DMS 273 (cell line): ENCODE data around the gene TBC1D19.

Experiments
- DNase-seq: peaks from one replicate; lab custom pipeline; 2025; ENCODE audit not compliant: unreplicated experiment; lab: John Stamatoyannopoulos, UW

Gene TBC1D19

DNA sequence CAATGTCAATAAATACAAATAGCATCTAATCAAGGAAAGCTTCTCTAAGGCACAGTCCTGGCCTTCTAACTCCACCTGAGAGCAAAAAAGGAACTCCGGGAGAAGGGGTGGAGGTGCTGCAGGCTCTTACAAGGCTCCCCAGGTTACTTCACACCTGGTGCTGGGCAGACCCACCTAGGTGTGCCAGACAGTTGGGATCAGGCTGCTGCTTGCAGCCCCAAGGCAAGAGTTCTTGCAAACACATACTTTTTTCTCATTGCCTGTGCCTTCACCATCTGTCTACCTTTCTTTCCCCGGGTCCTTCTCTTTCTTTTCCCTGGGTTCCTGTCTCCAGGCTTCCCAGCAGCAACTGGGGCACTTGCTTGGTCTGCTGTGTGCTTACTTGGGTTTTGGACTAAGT, 195.3 kb downstream of the TBC1D19 start:
- DNase-seq: no peak

- DNase-seq: peak; percentile 73
Observed at GRCh38 chr4:26779674-26780073, 195.8 kb downstream of the TBC1D19 start.

DNA sequence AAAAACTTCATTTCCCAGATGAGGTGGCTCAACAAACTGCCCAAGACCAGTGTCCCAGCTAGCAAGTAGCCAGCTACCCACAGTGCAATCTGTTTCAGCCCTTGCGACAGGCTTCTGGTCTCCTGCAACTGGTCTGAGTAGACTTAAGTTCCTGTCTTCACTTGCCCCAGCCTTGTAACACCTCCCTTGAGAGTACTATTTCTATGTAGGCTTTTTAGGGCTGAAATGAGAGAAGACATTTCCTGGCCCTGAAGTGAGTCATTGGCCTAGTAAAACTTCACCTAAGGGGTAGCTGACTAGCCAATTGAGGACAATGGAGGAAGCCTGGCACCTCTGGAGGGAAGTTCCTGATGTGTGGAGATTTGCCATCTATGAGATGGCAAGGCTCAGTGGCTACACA, 196.7 kb downstream of the TBC1D19 start:
- peak; percentile 28 for DNase-seq

DNA sequence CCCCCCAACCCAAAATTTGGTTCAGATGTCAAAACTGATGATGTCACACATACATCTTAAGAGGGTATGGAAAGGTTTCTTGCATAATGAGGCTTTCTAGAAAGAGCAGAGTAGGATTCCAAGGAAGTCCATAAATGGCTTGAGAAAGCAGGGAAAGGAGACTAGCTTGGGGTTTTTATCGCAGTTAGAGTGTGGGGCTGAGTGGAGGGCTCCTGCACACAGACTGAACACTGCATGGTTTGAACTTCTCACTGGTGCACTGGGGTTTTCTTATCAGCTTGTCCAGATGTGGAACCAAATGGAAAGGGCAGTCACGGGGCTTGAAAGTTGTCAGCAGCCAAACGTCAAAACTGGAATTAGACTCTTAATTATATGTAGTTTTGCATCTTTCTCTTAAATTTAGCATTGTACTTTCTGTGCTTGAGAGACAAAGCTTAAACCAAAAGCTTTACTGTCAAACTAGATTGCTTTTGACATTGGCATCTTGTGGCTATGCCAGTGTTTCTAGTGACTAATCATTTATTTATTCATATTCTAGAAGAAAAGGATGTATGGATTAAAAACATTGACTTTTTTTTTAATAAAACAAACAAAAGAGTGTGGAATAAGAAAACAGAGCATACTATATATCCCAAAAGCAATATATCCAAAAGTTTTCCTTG, 198.4 kb downstream of the TBC1D19 start:
- DNase-seq: no peak

DNA sequence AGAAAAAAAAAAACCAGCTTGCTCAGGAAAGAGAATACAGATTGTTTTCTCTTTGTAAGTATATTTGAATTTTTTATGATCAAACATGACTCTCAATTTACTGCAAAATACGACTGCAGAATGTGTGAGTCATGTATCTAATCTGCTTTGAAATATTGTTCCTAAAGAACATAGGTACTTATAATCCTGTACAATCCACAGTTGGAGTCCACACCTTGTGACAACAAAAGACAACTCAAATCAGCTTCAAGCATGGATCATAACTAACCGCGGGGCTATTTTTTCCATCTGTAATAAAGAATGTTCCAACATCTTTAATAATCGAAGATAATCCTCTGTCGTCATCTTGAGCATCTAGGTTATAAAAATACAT, 198.9 kb downstream of the TBC1D19 start:
- DNase-seq: no peak

GRCh38 chr4:26784207-26784865, 200.5 kb downstream of the TBC1D19 start:
- no peak for DNase-seq

DNA sequence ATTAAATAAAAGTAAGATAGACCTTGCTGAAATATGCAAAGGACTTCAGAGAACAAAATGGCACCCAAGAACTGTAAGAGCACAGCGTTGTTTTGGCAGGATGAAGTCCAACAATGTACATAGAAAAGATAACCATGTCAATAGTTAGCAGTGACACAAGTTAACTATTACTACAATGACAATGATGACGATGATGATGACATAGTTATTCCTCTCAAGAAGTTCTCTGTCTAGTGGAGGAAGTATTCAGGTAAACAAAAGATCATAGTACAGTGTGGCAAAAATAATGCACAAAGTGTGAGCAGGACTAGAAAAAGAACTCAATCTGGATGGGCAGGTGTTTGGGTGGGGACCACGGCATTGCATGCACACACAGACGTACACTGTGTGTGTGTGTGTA, 201.4 kb downstream of the TBC1D19 start:
- no peak for DNase-seq

- DNase-seq: no peak
Observed at GRCh38 chr4:26785810-26786209, 201.9 kb downstream of the TBC1D19 start.

DNA sequence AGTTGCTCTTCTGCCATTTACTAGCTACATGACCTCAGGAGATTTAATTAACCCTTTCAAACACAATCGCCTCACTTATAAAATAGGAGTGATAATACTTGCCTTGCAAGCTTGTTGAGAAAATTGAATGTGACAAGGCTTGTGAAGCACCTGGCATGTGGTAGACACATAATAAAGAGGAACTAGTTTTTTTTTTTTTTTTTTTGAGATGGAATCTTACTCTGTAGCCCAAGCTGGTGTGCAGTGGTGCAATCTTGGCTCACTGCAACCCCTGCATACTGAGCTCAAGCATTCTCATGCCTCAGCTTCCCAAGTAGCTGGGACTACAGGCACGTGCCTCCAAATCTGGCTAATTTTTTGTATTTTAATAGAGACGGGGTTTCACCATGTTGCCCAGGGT, 203.0 kb downstream of the TBC1D19 start:
- DNase-seq: no peak

- peak; percentile 66 for DNase-seq
Observed at GRCh38 chr4:26787461-26788340, 203.8 kb downstream of the TBC1D19 start.

GRCh38 chr4:26788341-26788733, 204.5 kb downstream of the TBC1D19 start:
- DNase-seq: no peak

DNA sequence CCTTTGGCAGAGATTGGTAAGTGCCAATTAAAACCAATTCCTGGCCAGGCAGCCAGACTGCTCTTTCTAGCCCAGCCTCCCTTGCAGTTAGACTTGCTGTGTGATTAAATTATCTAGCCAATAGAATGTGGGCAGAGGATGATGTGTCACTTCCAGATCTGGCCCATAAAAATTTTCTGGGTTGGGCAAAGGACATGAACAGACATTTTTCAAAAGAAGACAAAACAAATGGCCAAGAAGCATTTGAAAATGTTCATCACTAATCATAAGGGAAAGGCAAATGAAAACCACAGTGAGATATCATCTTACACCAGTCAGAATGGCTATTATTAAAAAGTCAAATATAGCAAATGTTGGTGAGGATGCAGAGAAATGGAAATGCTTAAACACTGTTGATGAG, 205.3 kb downstream of the TBC1D19 start:
- no peak for DNase-seq

- no peak for DNase-seq
Observed at GRCh38 chr4:26791346-26791745, 207.5 kb downstream of the TBC1D19 start.

DNA sequence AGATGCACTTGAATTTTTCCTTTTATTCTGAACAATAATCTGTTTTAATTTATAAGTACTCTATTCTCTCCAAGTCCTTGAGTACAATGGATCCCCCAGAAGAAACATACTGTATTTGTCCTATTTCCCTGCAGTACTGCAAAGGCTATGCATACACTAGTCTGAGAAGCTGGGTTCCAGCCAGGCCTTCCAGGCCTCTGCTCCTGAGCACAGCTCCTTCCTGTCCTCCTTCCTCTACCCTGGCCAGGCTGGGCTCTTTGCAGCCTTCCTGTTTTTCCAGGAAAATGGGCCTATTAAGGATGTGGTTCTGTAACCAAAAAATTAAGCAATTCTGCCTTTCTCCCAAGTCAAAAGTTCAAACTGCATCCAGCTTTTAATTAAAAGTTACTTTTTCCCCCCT, 208.8 kb downstream of the TBC1D19 start:
- no peak for DNase-seq

- DNase-seq: peak; percentile 4
Observed at GRCh38 chr4:26793735-26794134, 209.9 kb downstream of the TBC1D19 start.

DNA sequence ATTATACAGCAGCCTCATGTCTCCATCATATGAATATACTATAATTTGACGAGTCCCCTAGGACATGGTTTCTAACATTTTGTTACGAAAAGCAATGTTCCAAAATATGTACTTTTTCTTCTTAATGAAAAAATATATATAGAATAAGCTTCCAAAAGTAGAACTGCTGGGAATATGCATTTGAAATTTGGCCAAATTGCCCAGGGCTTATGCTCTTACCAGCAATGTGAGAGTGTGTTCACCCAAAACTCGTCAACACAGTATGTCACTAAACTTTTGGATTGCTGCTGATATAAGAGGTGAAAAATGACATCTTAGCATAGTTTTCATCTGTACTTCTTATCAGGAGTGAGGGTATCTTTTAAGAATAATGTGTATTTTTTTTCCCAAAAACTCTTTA, 212.2 kb downstream of the TBC1D19 start:
- DNase-seq: no peak

DNA sequence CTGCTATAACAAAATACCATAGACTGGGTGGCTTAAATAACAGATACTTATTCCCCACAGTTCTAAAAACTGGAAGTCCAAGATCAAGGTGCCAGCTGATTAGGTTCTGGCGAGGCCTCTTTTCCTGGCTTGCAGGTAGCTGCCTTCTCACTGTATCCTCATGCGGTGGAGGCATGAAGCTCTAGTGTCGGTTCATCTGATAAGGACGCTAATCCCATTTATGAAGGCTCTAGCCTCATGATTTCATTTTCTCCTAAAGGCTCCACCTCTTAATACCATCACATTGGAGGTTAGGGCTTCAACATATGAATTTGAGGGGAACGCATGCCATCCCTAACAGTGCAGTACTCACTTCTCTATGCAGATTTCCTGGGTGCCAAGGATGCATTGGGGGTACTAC, 218.9 kb downstream of the TBC1D19 start:
- peak; percentile 14 for DNase-seq

DNA sequence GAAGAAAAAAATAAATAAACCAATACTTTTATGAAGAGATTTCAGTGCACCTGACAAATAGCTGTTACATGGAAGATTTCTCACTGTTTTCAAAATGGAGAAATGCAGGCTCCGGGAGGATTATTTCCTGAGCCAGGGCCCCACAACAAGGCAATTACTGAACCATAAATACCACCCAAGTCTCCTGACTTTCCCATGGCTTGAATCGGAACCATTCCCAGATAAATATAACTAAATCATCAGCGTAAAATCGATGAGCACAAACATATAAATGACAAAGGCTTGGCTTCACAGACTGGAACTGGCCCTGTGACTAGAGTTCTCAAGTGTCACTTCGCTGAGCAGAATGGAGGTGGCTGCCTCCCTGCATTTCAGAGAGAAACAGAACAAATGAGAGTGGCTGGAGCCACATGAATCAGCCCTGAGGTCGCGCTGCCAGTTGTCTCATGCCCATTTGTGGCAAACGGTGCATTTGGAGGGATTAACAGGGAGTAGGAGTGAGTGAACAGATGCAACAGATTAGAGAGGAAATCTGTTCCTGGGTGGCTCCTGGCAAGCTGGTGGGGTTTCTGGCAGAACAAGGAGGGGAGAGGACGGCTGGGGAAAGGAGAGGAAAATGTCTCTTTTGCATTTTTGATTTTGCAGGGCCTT, 219.5 kb downstream of the TBC1D19 start:
- peak; percentile 91 for DNase-seq

DNA sequence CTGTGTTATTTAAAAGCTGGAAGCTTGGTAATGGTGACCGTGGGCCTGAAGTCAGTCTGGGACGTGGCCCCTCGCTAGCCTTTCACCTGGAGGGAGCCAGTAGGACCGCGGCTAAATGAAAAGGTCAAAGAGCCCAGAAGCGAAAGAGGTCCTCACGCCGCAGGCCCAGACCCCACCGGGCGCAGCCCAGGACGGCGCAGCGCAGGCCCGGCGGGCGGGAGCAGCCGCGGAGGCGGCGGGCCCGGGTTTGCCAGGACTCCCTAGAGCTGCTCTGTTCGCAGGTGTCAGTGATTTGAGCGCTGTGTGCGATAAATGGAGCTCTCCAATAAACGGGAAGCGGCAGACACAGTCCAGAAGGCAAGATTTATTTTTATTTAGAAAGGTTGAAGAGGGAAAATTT, 220.6 kb downstream of the TBC1D19 start:
- DNase-seq: no peak

GRCh38 chr4:26804925-26805324, 221.0 kb downstream of the TBC1D19 start:
- no peak for DNase-seq
